Fibroblast of peridontal ligament (primary cell): ENCODE results near the gene RCAN2.
A peak's percentile ranks its signal among the peaks of the same experiment; 100 is the strongest.
"Not testable (repeated sequence)": the region's sequence is repeated elsewhere in the genome, so short reads cannot be mapped to it uniquely, and the experiment has no call there.

Source experiments
- DNase-seq: peaks from one replicate; pipeline ENCODE4 v3.0.0-alpha.2; 2010; ENCODE audit errors: extremely low read depth

Gene RCAN2

GRCh38 chr6:46440641-46441040 lies 50.6 kb downstream of the RCAN2 start:
- peak; percentile 28 for DNase-seq

DNA sequence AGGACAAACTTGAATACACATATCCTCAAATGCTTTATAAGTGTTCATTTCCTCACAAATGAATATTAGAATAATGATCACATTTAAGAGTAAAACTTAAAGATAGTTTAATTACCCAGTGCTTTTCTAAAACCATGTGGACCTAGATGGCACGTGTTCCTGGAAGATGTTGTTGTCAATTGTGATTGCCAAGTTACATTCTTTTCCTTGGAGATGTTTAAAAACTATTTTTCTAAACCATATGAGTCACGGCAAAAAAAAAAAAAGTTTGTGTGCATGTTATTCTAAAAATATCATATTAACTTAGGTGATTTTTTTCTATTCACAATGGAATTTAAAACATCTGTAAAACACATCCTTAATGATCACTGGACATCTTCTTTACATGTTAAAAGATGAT lies 51.1 kb downstream of the RCAN2 start:
- peak; percentile 83 for DNase-seq

GRCh38 chr6:46438245-46438644 lies 53.0 kb downstream of the RCAN2 start:
- DNase-seq: no peak

DNA sequence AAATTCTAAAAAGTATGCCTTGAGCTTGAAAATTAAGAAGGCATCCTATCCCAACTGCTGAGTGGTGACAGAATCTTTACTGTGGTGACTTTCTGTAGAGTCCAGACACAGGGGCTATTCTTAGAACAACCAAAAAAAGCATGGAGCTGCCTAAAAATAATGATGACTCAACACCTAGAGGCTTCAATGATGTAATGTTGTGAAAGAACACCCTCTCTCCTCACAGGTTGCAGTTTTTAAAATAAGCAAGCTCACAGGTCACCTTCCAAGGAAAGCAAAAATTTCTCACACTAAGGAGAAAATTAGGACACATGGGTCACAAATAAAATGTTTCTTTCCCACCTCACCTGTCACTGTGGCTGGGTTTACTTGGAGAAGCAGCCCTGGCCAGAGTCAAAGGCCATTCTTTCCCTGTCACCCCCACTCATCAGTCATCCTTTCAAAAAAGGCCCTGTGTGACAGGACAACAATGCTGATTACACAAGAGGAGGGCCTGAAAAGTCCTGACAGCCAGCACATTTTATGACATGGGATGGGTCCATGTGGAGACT lies 53.5 kb downstream of the RCAN2 start:
- peak; percentile 73 for DNase-seq

DNA sequence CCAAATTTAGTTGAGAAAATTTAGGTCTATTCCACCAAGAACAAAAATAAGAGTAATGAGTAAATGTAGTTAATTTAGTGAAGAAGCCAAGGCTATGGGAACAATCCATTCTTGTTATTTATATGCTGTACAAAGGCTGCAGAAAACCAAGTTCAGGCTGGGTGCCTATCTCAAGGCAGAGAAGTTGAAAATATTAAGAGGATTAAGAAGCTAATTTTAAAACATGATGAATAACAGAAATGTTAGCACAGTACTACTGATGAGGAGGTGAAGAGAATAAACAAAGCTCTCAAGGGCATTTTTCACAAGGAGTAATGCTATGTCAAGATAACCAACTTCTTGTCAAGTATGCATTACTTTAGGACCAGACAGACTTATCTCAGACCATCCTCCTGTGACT lies 68.6 kb downstream of the RCAN2 start:
- no peak for DNase-seq

DNA sequence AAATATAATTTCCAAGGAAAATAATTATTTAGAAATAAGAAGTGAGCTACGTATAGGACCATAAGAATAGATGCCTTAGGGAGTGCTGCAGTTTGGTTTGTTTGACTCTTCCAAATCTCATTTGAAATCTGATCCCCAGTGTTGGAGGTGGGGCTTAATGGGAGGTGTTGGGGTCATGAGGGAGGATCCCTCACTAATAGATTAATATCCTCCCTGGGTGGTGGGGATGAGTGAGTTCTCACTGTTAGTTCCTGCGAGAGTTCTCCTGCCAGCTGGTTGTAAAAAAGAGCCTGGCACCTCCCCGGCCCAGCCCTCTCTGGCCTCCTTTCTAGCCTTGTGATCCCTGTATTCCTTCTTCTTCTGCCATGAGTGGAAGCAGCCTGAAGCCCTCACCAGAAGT lies 69.3 kb downstream of the RCAN2 start:
- no peak for DNase-seq

- DNase-seq: no peak
Measured at GRCh38 chr6:46420921-46421638, 70.2 kb downstream of the RCAN2 start.

- peak; percentile 91 for DNase-seq
Measured at GRCh38 chr6:46419576-46420002, 71.7 kb downstream of the RCAN2 start.

DNA sequence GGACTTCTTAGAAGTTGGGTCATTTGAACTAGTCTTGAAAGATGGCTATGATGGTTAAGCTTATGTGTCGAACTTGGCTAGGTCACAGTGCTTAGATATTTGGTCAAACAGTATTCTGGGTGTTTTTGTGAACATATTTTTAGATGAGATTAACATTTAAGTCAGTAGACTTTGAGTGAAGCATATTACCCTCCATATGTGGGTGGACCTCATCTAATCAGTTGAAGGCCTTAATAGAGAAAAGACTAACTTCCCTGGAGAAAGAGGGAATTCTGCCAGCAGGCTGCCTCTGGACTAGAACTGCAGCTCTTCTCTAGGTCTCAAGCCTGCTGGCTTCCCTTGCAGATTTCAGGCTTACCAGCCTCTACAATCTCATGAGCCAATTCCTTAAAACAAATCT lies 76.9 kb downstream of the RCAN2 start:
- DNase-seq: no peak

DNA sequence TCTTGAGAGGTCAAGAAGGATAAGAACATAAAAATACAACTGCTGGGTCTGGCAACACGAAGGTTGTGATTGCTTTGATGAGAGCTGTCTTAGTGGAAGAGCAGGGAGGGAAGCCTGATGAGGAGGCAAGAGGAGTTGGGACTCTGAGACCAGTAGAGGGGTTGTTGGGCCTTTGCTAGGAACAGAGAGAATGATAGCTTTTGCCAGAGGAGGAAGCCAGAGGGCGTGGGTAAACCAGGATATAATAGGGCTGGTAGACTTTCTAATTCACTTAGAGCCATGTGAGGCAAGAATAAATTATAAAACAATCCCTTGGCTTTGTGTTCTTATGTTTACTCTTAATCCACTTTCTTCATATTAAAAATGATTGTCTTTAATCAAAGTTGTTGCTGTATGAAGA lies 78.6 kb downstream of the RCAN2 start:
- DNase-seq: no peak

DNA sequence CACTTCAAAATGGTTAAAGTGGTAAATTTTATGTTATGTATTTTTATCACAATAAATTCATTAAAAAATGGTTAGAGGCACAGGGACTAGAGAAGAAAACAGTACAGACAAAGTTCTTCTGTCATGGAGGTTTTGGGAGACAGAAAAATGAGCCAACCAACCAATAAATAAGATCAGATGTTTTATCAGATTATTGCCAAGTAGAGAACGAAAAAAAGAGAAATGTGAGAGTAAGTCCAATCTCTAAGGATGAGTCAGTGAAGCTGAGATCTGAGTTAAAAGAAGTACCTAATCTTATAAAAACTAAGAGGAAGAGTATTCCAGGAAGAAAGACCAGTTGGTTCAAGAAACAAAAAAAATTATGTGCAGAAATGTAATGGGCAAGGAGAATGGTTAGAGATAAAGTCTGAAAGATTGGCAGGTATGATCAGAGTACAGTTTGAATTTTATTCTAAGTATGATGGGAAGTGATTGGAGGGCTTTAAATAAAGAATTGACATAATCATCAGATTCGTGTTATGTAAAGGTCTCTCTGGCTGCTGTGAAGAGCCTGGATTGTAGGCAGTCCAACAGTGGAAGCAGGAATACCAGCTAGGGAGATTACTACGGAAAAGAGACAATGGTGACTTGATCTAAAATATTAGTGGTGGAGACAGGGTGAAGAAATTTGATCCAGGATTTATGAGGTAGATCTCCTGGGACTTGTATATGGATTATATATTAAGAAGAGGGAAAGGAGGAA lies 79.6 kb downstream of the RCAN2 start:
- DNase-seq: peak; percentile 34

GRCh38 chr6:46410334-46410953 lies 80.8 kb downstream of the RCAN2 start:
- peak; percentile 70 for DNase-seq

GRCh38 chr6:46407776-46408530 lies 83.3 kb downstream of the RCAN2 start:
- peak; percentile 57 for DNase-seq

- DNase-seq: peak; percentile 53
Measured at GRCh38 chr6:46407246-46407645, 84.0 kb downstream of the RCAN2 start.

- not testable (repeated sequence) for DNase-seq
Measured at GRCh38 chr6:46405620-46406180, 85.5 kb downstream of the RCAN2 start.

- no peak for DNase-seq
Measured at GRCh38 chr6:46400898-46401297, 90.4 kb downstream of the RCAN2 start.

GRCh38 chr6:46395530-46395929 lies 95.7 kb downstream of the RCAN2 start:
- DNase-seq: no peak

DNA sequence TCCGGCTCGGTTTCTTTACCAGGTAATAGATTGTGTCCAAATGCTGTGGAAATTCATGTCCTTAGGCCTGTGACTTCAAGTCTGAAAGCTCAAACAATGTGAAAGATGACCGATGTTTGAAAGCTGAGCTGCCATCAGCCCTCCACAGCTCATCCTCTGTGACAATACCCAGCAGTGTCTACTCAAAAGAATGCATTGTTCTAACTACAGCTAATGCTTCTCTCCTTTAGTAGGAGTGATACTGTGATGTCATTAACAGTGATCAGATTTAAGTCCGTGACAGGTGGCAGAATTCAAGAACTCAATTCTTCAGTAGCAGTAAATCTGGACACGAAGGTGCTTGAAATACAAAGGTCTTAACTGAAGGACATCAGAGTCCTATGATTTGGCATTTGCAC lies 97.3 kb downstream of the RCAN2 start:
- DNase-seq: no peak

- no peak for DNase-seq
Measured at GRCh38 chr6:46393161-46393939, 97.9 kb downstream of the RCAN2 start.

GRCh38 chr6:46392294-46392693 lies 99.0 kb downstream of the RCAN2 start:
- DNase-seq: no peak
